ENCODE data around the gene CAB39L.

CAB39L gene

DNA sequence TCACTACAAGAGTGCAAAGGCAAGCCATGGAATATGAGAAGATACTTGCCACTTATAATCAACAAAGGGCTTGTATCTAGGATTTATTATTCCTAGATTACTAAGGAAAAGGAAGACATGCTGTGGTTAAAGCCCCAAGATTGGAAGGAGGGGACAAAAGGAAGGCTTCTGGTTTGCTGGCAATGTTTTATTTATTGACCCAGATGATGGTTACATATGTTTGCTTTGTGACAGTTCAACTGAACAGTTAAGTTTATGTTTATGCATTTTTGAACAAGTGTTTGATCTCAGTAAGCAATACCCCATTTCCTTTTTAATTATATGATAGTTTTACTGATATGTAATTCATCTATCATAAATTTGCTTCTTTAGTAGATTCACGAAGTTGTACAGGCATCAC lies 155.9 kb downstream of the CAB39L start:
- no peak for DNase-seq (ENCODE audit: low spot score)

DNA sequence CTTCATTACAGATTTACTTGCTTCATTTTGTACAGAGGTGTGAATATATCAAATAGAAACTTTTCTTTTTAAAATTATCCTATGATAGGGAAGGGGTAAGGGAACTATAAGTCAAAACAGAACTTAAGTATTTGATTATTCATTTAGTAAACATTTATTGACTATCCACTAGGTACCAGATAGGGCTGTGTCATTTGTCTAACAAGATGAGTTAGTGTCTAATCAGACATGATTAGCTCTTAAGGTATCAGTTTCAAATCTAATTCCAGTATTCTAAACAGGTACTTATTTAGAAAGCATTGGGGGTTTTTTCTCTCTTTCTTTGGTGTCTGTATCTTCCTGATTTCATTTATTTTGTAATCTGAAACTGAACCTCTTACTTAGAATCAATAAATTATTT lies 164.0 kb downstream of the CAB39L start:
- DNase-seq (ENCODE audit: low spot score): no peak

GRCh38 chr13:49279112-49279511 lies 164.8 kb downstream of the CAB39L start:
- no peak for DNase-seq (ENCODE audit: low spot score)

GRCh38 chr13:49278211-49278610 lies 165.7 kb downstream of the CAB39L start:
- no peak for DNase-seq (ENCODE audit: low spot score)

DNA sequence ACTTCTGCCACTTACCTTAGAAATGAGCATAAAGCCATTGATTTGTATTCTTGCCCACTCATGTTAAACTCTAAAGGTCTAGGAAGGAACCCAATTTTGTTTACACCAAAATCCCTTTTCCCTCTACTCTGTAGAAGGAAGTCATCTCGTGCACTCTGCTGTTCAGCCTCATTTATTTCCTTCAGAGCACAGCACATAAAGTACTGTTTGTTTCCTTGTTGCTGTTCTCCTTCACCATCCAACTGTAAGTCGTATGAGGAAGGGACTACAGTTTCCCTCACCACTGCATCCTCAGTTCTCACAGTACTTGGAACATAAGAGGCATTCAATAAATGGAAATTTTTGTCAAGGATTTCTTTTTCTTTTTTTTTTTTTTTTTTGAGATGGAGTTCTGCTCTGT lies 171.6 kb downstream of the CAB39L start:
- DNase-seq (ENCODE audit: low spot score): no peak

DNA sequence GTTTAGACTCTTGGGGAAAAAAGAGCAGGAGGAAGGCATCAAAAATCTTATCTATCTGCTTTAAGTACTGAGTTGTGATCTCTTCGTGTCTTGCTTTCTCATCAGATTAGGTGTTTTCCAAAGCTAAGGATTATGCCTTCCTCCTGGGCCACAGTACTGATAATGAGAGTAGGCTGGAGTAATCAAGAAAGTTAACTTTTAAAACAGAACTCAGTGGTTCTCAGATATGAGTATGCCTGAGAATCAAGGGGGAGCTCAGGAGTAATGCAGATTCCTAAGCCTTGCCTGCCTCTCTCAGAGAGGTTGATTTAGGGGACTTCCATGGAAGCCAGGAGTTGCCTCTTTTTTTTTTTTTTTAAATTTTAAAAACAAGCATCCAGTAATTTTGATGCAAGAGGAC lies 172.6 kb downstream of the CAB39L start:
- DNase-seq (ENCODE audit: low spot score): no peak

GRCh38 chr13:49265822-49266221 lies 178.0 kb downstream of the CAB39L start:
- no peak for DNase-seq (ENCODE audit: low spot score)

- no peak for DNase-seq (ENCODE audit: low spot score)
Observed at GRCh38 chr13:49262634-49263033, 181.2 kb downstream of the CAB39L start.

DNA sequence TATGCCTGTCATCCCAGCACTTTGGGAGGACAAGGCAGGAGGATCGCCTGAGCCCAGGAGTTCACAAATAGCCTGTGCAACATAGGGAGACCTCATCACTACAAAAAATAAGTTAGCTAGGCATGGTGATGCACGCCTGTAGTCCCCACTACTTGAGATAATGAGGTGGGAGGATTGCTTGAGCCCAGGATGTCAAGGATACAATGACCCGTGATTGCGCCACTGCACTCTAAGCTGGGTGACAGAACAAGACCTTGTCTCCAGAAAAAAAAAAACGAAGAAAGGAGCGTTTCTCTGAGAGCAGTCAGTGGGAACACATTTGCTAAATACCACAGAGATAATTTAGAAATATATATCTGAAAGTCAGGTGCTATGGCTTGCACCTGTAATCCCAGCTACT lies 184.3 kb downstream of the CAB39L start:
- no peak for DNase-seq (ENCODE audit: low spot score)

Measured in iPS-NIHi11 (cell line).